HG03135 (cell line): ENCODE results near the gene KANSL1L.

Source experiments
- ATAC-seq: cut with Tn5 transposase; IDR thresholded peaks from one replicate; pipeline ENCODE4 v1.9.1; 2021; ENCODE audit warnings: mild to moderate bottlenecking, moderate library complexity; ENCODE audit not compliant: unreplicated experiment

Gene KANSL1L

GRCh38 chr2:210086930-210087329 is 84.3 kb downstream of the KANSL1L start:
- no peak for ATAC-seq

- no peak for ATAC-seq
These were observed 84.9 kb downstream of the KANSL1L start for GRCh38 chr2:210086292-210086691.

GRCh38 chr2:210072922-210073509 is 98.2 kb downstream of the KANSL1L start:
- ATAC-seq, result peak; percentile 85

- no peak for ATAC-seq
These were observed 98.7 kb downstream of the KANSL1L start for GRCh38 chr2:210072493-210072892.

- ATAC-seq, result no peak
These were observed 107.9 kb downstream of the KANSL1L start for GRCh38 chr2:210063306-210063705.

GRCh38 chr2:210055825-210056224 is 115.4 kb downstream of the KANSL1L start:
- no peak for ATAC-seq

- ATAC-seq, result no peak
These were observed 116.5 kb downstream of the KANSL1L start for GRCh38 chr2:210054696-210055095.

GRCh38 chr2:210050885-210051284 is 120.3 kb downstream of the KANSL1L start:
- no peak for ATAC-seq

- ATAC-seq, result no peak
These were observed 121.4 kb downstream of the KANSL1L start for GRCh38 chr2:210049831-210050230.

GRCh38 chr2:210046851-210047500 is 124.2 kb downstream of the KANSL1L start:
- ATAC-seq, result no peak

GRCh38 chr2:210038078-210038477 is 133.1 kb downstream of the KANSL1L start:
- ATAC-seq, result no peak

- no peak for ATAC-seq
These were observed 135.5 kb downstream of the KANSL1L start for GRCh38 chr2:210035679-210036078.

- no peak for ATAC-seq
These were observed 137.0 kb downstream of the KANSL1L start for GRCh38 chr2:210034087-210034683.

- ATAC-seq, result no peak
These were observed 143.0 kb downstream of the KANSL1L start for GRCh38 chr2:210028178-210028577.

GRCh38 chr2:210027608-210028007 is 143.6 kb downstream of the KANSL1L start:
- no peak for ATAC-seq

- no peak for ATAC-seq
These were observed 148.4 kb downstream of the KANSL1L start for GRCh38 chr2:210022824-210023223.

GRCh38 chr2:210020138-210020537 is 151.1 kb downstream of the KANSL1L start:
- no peak for ATAC-seq

GRCh38 chr2:210009896-210010295 is 161.3 kb downstream of the KANSL1L start:
- ATAC-seq, result no peak

GRCh38 chr2:210009126-210009525 is 162.1 kb downstream of the KANSL1L start:
- no peak for ATAC-seq

GRCh38 chr2:210007895-210008294 is 163.3 kb downstream of the KANSL1L start:
- ATAC-seq, result no peak

- ATAC-seq, result no peak
These were observed 166.3 kb downstream of the KANSL1L start for GRCh38 chr2:210004881-210005280.

- no peak for ATAC-seq
These were observed 167.8 kb downstream of the KANSL1L start for GRCh38 chr2:210003359-210003758.
